Endothelial cell of umbilical vein (primary cell): ENCODE results near the gene FABP6. TPM values are rescaled to one million over a fixed set of nuclear protein-coding genes. Genes with fewer than 3 reads are reported as not detected.

Experiments
- BruUV-seq: library from RNA; stranded (reverse); fragments of 400-500 nt; replicated peaks from 2 replicates; lab custom pipeline; 2021; lab: Mats Ljungman, UMichigan
- CTCF ChIA-PET: fragments of 300-600, 350-600 bp; sonication (Branson Sonifier 250); formaldehyde crosslinking; loops from one replicate; lab custom pipeline; 2021; ENCODE audit warnings: antibody characterized with exemption, inconsistent platforms; lab: Charles Lee
- POLR2A ChIA-PET: fragments of 300-600, 350-600 bp; sonication (Branson Sonifier 250); formaldehyde crosslinking; loops from one replicate; lab custom pipeline; 2021; ENCODE audit warnings: antibody characterized with exemption, inconsistent platforms; lab: Charles Lee
- DNase-seq: peaks from one replicate; pipeline ENCODE4 v3.0.0-alpha.2; 2011; ENCODE audit warnings: low read depth, low spot score
- FAIRE-seq: peaks from 2 replicates; lab custom pipeline; 2011; peaks lifted over from hg19 to GRCh38; lab: Jason Lieb, UNC
- H2AFZ ChIP-seq: 2 replicates; pipeline ENCODE4 v1.6.0; 2012; ENCODE audit warnings: low read depth, low read length, control low read depth, inconsistent platforms
- H3K27ac ChIP-seq: 2 replicates; pipeline ENCODE4 v1.5.1; 2011; ENCODE audit warnings: low read depth, mild to moderate bottlenecking, control low read depth, low read length, moderate library complexity; ENCODE audit not compliant: insufficient read depth
- H3K27me3 ChIP-seq, 2 experiments: 2 replicates each; pipeline versions ENCODE4 v1.6.0 to v1.6.1; 2011; ENCODE audit warnings: low read length in 2 of 2, mixed read lengths in 1 of 2; ENCODE audit not compliant: control insufficient read depth in 2 of 2, insufficient read depth in 2 of 2
- H3K36me3 ChIP-seq, 2 experiments: 2 replicates in 1 of 2; 3 replicates in 1 of 2; pipeline ENCODE4 v1.5.1; 2011; ENCODE audit warnings: low read length in 2 of 2, mild to moderate bottlenecking in 1 of 2, moderate library complexity in 1 of 2; ENCODE audit not compliant: control insufficient read depth in 2 of 2, insufficient read depth in 2 of 2; ENCODE audit errors: extremely low read depth in 1 of 2
- H3K4me1 ChIP-seq: 3 replicates; pipeline ENCODE4 v1.5.1; 2011; ENCODE audit warnings: mild to moderate bottlenecking, low read length; ENCODE audit not compliant: control insufficient read depth, insufficient read depth; ENCODE audit errors: extremely low read depth
- H3K4me2 ChIP-seq: 2 replicates; pipeline ENCODE4 v1.6.1; 2011; ENCODE audit warnings: low read length, control low read depth, mixed read lengths; ENCODE audit not compliant: insufficient read depth
- H3K4me3 ChIP-seq, 3 experiments: fragments of 200-600 bp in 1 of 3; sonication (generic), shearing (Covaris generic) in 1 of 3; replicated peaks in 1 of 3; 2 replicates each; pipeline ENCODE4 v1.5.1; 2011 to 2016; ENCODE audit warnings: control low read depth in 3 of 3, low read length in 3 of 3, mild to moderate bottlenecking in 2 of 3, inconsistent platforms in 1 of 3, low read depth in 1 of 3, moderate library complexity in 1 of 3; ENCODE audit not compliant: insufficient read depth in 1 of 3
- H3K79me2 ChIP-seq: 2 replicates; pipeline ENCODE4 v1.6.0; 2012; ENCODE audit warnings: low read length, inconsistent platforms; ENCODE audit not compliant: control insufficient read depth, insufficient read depth
- H3K9ac ChIP-seq: replicated peaks from 2 replicates; pipeline ENCODE3; 2011; ENCODE audit warnings: low read length, control low read depth; ENCODE audit not compliant: insufficient read depth; ENCODE audit errors: extremely low read depth
- H3K9me1 ChIP-seq: replicated peaks from 3 replicates; pipeline ENCODE4 v1.6.0; 2011; ENCODE audit warnings: mild to moderate bottlenecking, low read length; ENCODE audit not compliant: control insufficient read depth, insufficient read depth; ENCODE audit errors: extremely low read depth
- H3K9me3 ChIP-seq: replicated peaks from 2 replicates; pipeline ENCODE4 v1.5.1; 2012; ENCODE audit warnings: low read length, inconsistent platforms; ENCODE audit not compliant: control insufficient read depth, insufficient read depth
- H4K20me1 ChIP-seq: replicated peaks from 2 replicates; pipeline ENCODE3; 2011; ENCODE audit warnings: mild to moderate bottlenecking, low read length; ENCODE audit not compliant: control insufficient read depth, insufficient read depth; ENCODE audit errors: extremely low read depth
- CTCF ChIP-seq, 2 donors: IDR thresholded peaks; 1 replicate in 1 of 2; 2 replicates in 1 of 2; pipeline ENCODE4 v1.5.1; 2011; ENCODE audit warnings: low read length in 2 of 2, mild to moderate bottlenecking in 2 of 2, moderate library complexity in 2 of 2, control low read depth in 1 of 2, inconsistent platforms in 1 of 2, low read depth in 1 of 2; ENCODE audit not compliant: insufficient read depth in 1 of 2; ENCODE audit errors: extremely low read depth in 1 of 2
- EZH2 ChIP-seq: IDR thresholded peaks from 2 replicates; pipeline ENCODE4 v1.6.1; 2012; ENCODE audit warnings: borderline replicate concordance, low read depth, mild to moderate bottlenecking, moderate library complexity, low read length, inconsistent platforms; ENCODE audit not compliant: severe bottlenecking
- FOS ChIP-seq: IDR thresholded peaks from 2 replicates; pipeline ENCODE4 v1.6.1; 2011; ENCODE audit warnings: mild to moderate bottlenecking, low read length, moderate library complexity, borderline replicate concordance; ENCODE audit not compliant: insufficient read depth
- GATA2 ChIP-seq: IDR thresholded peaks from 2 replicates; pipeline ENCODE4 v1.7.0; 2011; ENCODE audit warnings: low read depth, mild to moderate bottlenecking, moderate library complexity, mixed read lengths, low read length; ENCODE audit not compliant: insufficient read length, insufficient read depth
- JUN ChIP-seq: IDR thresholded peaks from 2 replicates; pipeline ENCODE4 v1.6.1; 2011; ENCODE audit warnings: borderline replicate concordance, low read depth; ENCODE audit not compliant: insufficient read length, insufficient read depth
- MAX ChIP-seq: IDR thresholded peaks from 2 replicates; pipeline ENCODE4 v1.6.1; 2011; ENCODE audit not compliant: insufficient read depth, insufficient read length
- MYC ChIP-seq: IDR thresholded peaks from one replicate; pipeline ENCODE4 v1.6.1; 2011; ENCODE audit warnings: mild to moderate bottlenecking, low read depth, low read length
- POLR2A ChIP-seq: IDR thresholded peaks from 2 replicates; pipeline ENCODE4 v1.6.1; 2012; ENCODE audit warnings: low read depth, mild to moderate bottlenecking, control low read depth, low read length
- POLR2AphosphoS5 ChIP-seq: IDR thresholded peaks from 2 replicates; pipeline ENCODE4 v1.6.1; 2012; ENCODE audit warnings: low read depth, mild to moderate bottlenecking, control low read depth, low read length, moderate library complexity; ENCODE audit not compliant: insufficient read depth
- dilution Hi-C: fragments of 300-500 bp; cut with MboI; formaldehyde crosslinking; loops from one replicate; pipeline ENCODE4 v1.15.0; 2019; ENCODE audit warnings: low sequenced_read_pairs; ENCODE audit not compliant: extremely low pct_ligation_motif_present
- intact Hi-C: fragments of 100-400 bp; cut with micrococcal nuclease; formaldehyde crosslinking; loops from one replicate; pipeline ENCODE4 v1.10.0; 2022
- polyA plus RNA-seq, 4 experiments: library from polyadenylated mRNA; depleted of rRNA in 3 of 4; stranded (reverse) in 3 of 4; unstranded in 1 of 4; fragments of >200 nt; gene quantifications; 2 replicates each; pipeline versions ENCODE4 v1.2.1 to v1.2.3, GENCODE V29; 2011 to 2012; ENCODE audit warnings: missing spikeins in 1 of 4
- total RNA-seq: library from RNA; stranded (reverse); gene quantifications from 2 replicates; pipeline ENCODE4 v1.2.3, GENCODE V29; 2021

The FABP6 gene
- total and polyA plus RNA-seq, 2 donors (not counting 3 experiments of a cell fraction or from before 2014, with no cell fraction given), result not detected

GRCh38 chr5:160197341-160198144 lies 31.8 kb upstream of the FABP6 start:
- TF ChIP-seq GATA2, result peak; percentile 29
- no peak for TF ChIP-seq FOS
- Histone ChIP-seq H3K4me3 (no peak overlapping the region), H3K79me2 (no peaks in the 10 kb centered on the region), H3K9me3 (no peaks in the 10 kb centered on the region), H3K4me1 (peaks cover 12% of the 10 kb centered on the region), H3K27me3 (no peaks in the 10 kb centered on the region), H3K9me1 (no peaks in the 10 kb centered on the region), H4K20me1 (no peaks in the 10 kb centered on the region), H2AFZ (peak overlapping the region; percentile 41), H3K27ac (no peak overlapping the region), H3K4me2 (no peak overlapping the region), H3K9ac (no peak overlapping the region), H3K36me3 (no peaks in the 10 kb centered on the region)
- no TSS peak for BruUV-seq
- POLR2A ChIA-PET, result interaction anchor here (0.7 kb wide), 1 partner anchor 148 kb away, joined by 3 read pairs; no protein-coding TSS in a partner anchor
- dilution Hi-C loops, result no loop called here
- DNase-seq (peak; percentile 13), FAIRE-seq (peak; percentile 47)
- intact Hi-C loops, result loop anchor here (5.0 kb wide), 1 partner anchor 65 kb away; no protein-coding TSS in a partner anchor
- CTCF ChIA-PET, result interaction anchor here (1.2 to 5.8 kb wide), 11 partner anchors 10 to 196 kb away, joined by 3 to 73 read pairs (median 6); no protein-coding TSS in a partner anchor

DNA sequence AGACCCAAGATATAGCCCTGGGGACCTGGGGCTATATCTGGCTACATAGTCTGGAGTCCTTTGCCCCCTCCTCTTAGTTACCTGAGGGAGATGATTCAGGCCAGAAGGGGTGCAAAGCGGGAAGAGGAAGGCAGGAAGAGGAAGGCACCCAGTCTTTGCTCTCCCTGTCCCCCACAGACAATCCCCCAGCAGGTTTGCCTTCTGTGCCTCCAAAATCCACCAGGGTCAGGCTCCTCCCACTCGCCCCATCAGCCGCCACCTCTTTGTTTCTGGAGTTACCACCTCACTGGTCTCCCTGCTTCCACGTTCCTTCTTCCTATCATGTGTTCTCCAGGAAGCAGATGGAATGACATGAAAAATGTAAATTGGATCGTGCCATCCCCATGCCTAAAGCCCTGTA lies 31.2 kb upstream of the FABP6 start:
- dilution Hi-C loops (no loop called here), intact Hi-C loops (loop anchor here (5.0 kb wide), 1 partner anchor 64 kb away; no protein-coding TSS in a partner anchor)
- Histone ChIP-seq H3K27ac (no peak overlapping the region), H3K4me3 (no peak overlapping the region), H3K9me1 (no peaks in the 10 kb centered on the region), H3K4me1 (peaks cover 12% of the 10 kb centered on the region), H3K36me3 (no peaks in the 10 kb centered on the region), H4K20me1 (no peaks in the 10 kb centered on the region), H3K4me2 (no peak overlapping the region), H2AFZ (no peak overlapping the region), H3K9me3 (no peaks in the 10 kb centered on the region), H3K79me2 (no peaks in the 10 kb centered on the region), H3K9ac (no peak overlapping the region), H3K27me3 (no peaks in the 10 kb centered on the region)
- FAIRE-seq (no peak), DNase-seq (no peak)
- ChIA-PET POLR2A (interaction anchor here (0.7 kb wide), 1 partner anchor 147 kb away, joined by 3 read pairs; no protein-coding TSS in a partner anchor), CTCF (interaction anchor here (1.2 to 5.8 kb wide), 12 partner anchors 9 to 196 kb away, joined by 3 to 73 read pairs (median 7); no protein-coding TSS in a partner anchor)
- BruUV-seq, result no TSS peak
- TF ChIP-seq CTCF (IDR thresholded peaks at IDR 0.05; ENCODE audit: extremely low read depth in 1 of 2, insufficient read depth in 1 of 2, low read depth in 1 of 2, low read length in 2 of 2), result no peak
- TF ChIP-seq FOS, result no peak
- no peak for TF ChIP-seq POLR2A
- no peak for TF ChIP-seq POLR2AphosphoS5
- TF ChIP-seq GATA2, result no peak
- no peak for TF ChIP-seq MYC
- TF ChIP-seq EZH2, result no peak
- no peak for TF ChIP-seq JUN
- no peak for TF ChIP-seq MAX
